HCT116 (cell line): ENCODE data around the gene TPO. TPM values are rescaled to one million over a fixed set of nuclear protein-coding genes. Genes with fewer than 3 reads are reported as not detected.

Experiments
- ATAC-seq: fragments of 200-7000 bp; cut with Tn5 transposase; 2 replicates; pipeline ENCODE4 v1.9.1; 2020; ENCODE audit warnings: mild to moderate bottlenecking, moderate library complexity
- BruUV-seq: library from RNA; stranded (reverse); fragments of 400-500 nt; replicated peaks from 2 replicates; lab custom pipeline; 2021; lab: Mats Ljungman, UMichigan
- CTCF ChIA-PET: fragments of 300-600 bp; sonication (Branson Sonifier 250); formaldehyde crosslinking; loops from one replicate; lab custom pipeline; 2021; ENCODE audit warnings: antibody characterized with exemption; lab: Charles Lee
- POLR2A ChIA-PET: fragments of 300-600, 350-600 bp; sonication (Branson Sonifier 250); formaldehyde crosslinking; loops from one replicate; lab custom pipeline; 2021; ENCODE audit warnings: antibody characterized with exemption; lab: Charles Lee
- RAD21 ChIA-PET, 2 experiments: fragments of 300-600 bp; sonication (Branson Sonifier 250); formaldehyde crosslinking; loops; one replicate each; lab custom pipeline; 2023; ENCODE audit warnings: low total read pairs in 2 of 2; ENCODE audit not compliant: uncharacterized antibody in 2 of 2, unreplicated experiment in 2 of 2, low non-redundant PET in 1 of 2; lab: Charles Lee
- DNase-seq: peaks from one replicate; pipeline ENCODE4 v3.0.0-alpha.2; 2010; ENCODE audit warnings: low read depth, low spot score
- H2AFZ ChIP-seq: fragments of 200-600 bp; shearing (Covaris generic), sonication (generic); 2 replicates; pipeline ENCODE4 v1.6.1; 2017; ENCODE audit warnings: low read depth, mixed run types, mixed read lengths, antibody characterized with exemption, low read length; ENCODE audit not compliant: poor library complexity, severe bottlenecking
- H3K27ac ChIP-seq: 2 replicates; pipeline ENCODE4 v1.5.1; 2012; ENCODE audit warnings: low read depth, low read length
- H3K27me3 ChIP-seq: fragments of 200-600 bp; sonication (generic); 2 replicates; pipeline ENCODE4 v1.6.1; 2016; ENCODE audit warnings: mixed run types, low read length, mixed read lengths; ENCODE audit not compliant: insufficient read depth
- H3K36me3 ChIP-seq, 2 experiments: fragments of 200-500 bp in 1 of 2; fragments of 200-600 bp in 1 of 2; sonication (Bioruptor generic) in 1 of 2; sonication (generic) in 1 of 2; 2 replicates each; pipeline versions ENCODE4 v1.5.1 to v1.6.1; 2014 to 2016; ENCODE audit warnings: low read length in 2 of 2, inconsistent platforms in 1 of 2, mixed read lengths in 1 of 2, mixed run types in 1 of 2; ENCODE audit not compliant: insufficient read depth in 2 of 2, control insufficient read depth in 1 of 2
- H3K4me1 ChIP-seq, 2 experiments: fragments of 200-600 bp in 1 of 2; sonication (generic) in 1 of 2; 2 replicates each; pipeline versions ENCODE4 v1.5.1 to v1.6.1; 2012 to 2017; ENCODE audit warnings: low read length in 2 of 2, inconsistent platforms in 1 of 2, mild to moderate bottlenecking in 1 of 2, mixed read lengths in 1 of 2, mixed run types in 1 of 2, moderate library complexity in 1 of 2; ENCODE audit not compliant: insufficient read depth in 2 of 2, control insufficient read depth in 1 of 2
- H3K4me2 ChIP-seq: fragments of 200-600 bp; sonication (generic); 2 replicates; pipeline ENCODE4 v1.6.1; 2017; ENCODE audit warnings: mixed run types, low read length, mixed read lengths
- H3K4me3 ChIP-seq, 2 experiments: fragments of 200-600 bp in 1 of 2; sonication (generic) in 1 of 2; replicated peaks in 1 of 2; 2 replicates each; pipeline ENCODE4 v1.5.1; 2011 to 2016; ENCODE audit warnings: low read length in 2 of 2, control low read depth in 1 of 2, low read depth in 1 of 2, mild to moderate bottlenecking in 1 of 2, mixed read lengths in 1 of 2, mixed run types in 1 of 2
- H3K79me2 ChIP-seq: fragments of 200-600 bp; sonication (generic); 2 replicates; pipeline ENCODE4 v1.6.1; 2017; ENCODE audit warnings: mild to moderate bottlenecking, mixed run types, low read length, moderate library complexity, mixed read lengths; ENCODE audit not compliant: insufficient read depth
- H3K9ac ChIP-seq: fragments of 200-600 bp; sonication (generic); 2 replicates; pipeline ENCODE4 v1.6.1; 2016; ENCODE audit warnings: low read length, mixed read lengths
- H3K9me2 ChIP-seq: fragments of 200-600 bp; sonication (generic), shearing (Covaris generic); 2 replicates; pipeline ENCODE4 v1.6.1; 2017; ENCODE audit warnings: mixed run types, mild to moderate bottlenecking, moderate library complexity; ENCODE audit not compliant: insufficient read depth
- H3K9me3 ChIP-seq, 2 experiments: fragments of 200-500 bp in 1 of 2; fragments of 200-600 bp in 1 of 2; sonication (Bioruptor generic) in 1 of 2; sonication (generic) in 1 of 2; 2 replicates each; pipeline ENCODE4 v1.6.1; 2014 to 2017; ENCODE audit warnings: low read length in 2 of 2, mixed read lengths in 2 of 2, inconsistent platforms in 1 of 2, low read depth in 1 of 2, mild to moderate bottlenecking in 1 of 2, mixed run types in 1 of 2, moderate library complexity in 1 of 2; ENCODE audit not compliant: control insufficient read depth in 1 of 2, insufficient read depth in 1 of 2
- H4K20me1 ChIP-seq: fragments of 200-600 bp; sonication (generic), shearing (Covaris generic); 2 replicates; pipeline ENCODE4 v1.6.1; 2017; ENCODE audit warnings: mixed run types, mild to moderate bottlenecking, moderate library complexity; ENCODE audit not compliant: insufficient read depth
- ATF3 ChIP-seq: IDR thresholded peaks from 2 replicates; pipeline ENCODE4 v1.6.1; 2012
- CBX3 ChIP-seq: IDR thresholded peaks from 2 replicates; pipeline ENCODE4 v1.6.1; 2012; ENCODE audit warnings: low read depth
- CTCF ChIP-seq, 3 experiments: fragments of 200-600 bp in 1 of 3; sonication (generic) in 1 of 3; IDR thresholded peaks in 2 of 3; conservative IDR thresholded peaks in 1 of 3; 2 replicates each; pipeline ENCODE4 v1.5.1; 2012 to 2017; ENCODE audit warnings: low read depth in 2 of 3, low read length in 2 of 3, antibody characterized with exemption in 1 of 3, borderline replicate concordance in 1 of 3, control low read depth in 1 of 3, mild to moderate bottlenecking in 1 of 3, mixed read lengths in 1 of 3, mixed run types in 1 of 3, moderate library complexity in 1 of 3; ENCODE audit not compliant: insufficient read depth in 1 of 3
- EGR1 ChIP-seq: IDR thresholded peaks from 2 replicates; pipeline ENCODE4 v1.6.1; 2012; ENCODE audit warnings: low read depth
- ELF1 ChIP-seq: IDR thresholded peaks from 2 replicates; pipeline ENCODE4 v1.6.1; 2012; ENCODE audit warnings: low read depth, borderline replicate concordance
- EZH2 ChIP-seq: fragments of 200-600 bp; sonication (generic); IDR thresholded peaks from 2 replicates; pipeline ENCODE4 v1.6.1; 2017; ENCODE audit warnings: antibody characterized with exemption, mixed run types
- EZH2phosphoT487 ChIP-seq: fragments of 200-600 bp; IDR thresholded peaks from 2 replicates; pipeline ENCODE4 v1.6.1; 2018; ENCODE audit warnings: antibody characterized with exemption, borderline replicate concordance
- FOSL1 ChIP-seq: IDR thresholded peaks from 2 replicates; pipeline ENCODE4 v1.6.1; 2012; ENCODE audit warnings: low read depth
- JUND ChIP-seq: IDR thresholded peaks from 2 replicates; pipeline ENCODE4 v1.6.1; 2012
- MAX ChIP-seq: IDR thresholded peaks from 2 replicates; pipeline ENCODE4 v1.6.1; 2012
- REST ChIP-seq: IDR thresholded peaks from 2 replicates; pipeline ENCODE4 v1.6.1; 2012; ENCODE audit warnings: low read depth
- SRF ChIP-seq: IDR thresholded peaks from 2 replicates; pipeline ENCODE4 v1.6.1; 2012; ENCODE audit warnings: low read depth
- TCF7L2 ChIP-seq: IDR thresholded peaks from 2 replicates; pipeline ENCODE4 v1.7.0; 2011; ENCODE audit warnings: borderline replicate concordance, inconsistent platforms; ENCODE audit not compliant: insufficient read depth, insufficient read length; ENCODE audit errors: extremely low read depth
- ZBTB33 ChIP-seq: IDR thresholded peaks from 2 replicates; pipeline ENCODE4 v1.6.1; 2011; ENCODE audit warnings: mild to moderate bottlenecking, low read length, moderate library complexity; ENCODE audit not compliant: insufficient replicate concordance; ENCODE audit errors: extremely low read depth
- ZFX ChIP-seq: fragments of 450-650 bp; IDR thresholded peaks from 2 replicates; pipeline ENCODE4 v1.6.1; 2017
- intact Hi-C: fragments of 100-400 bp; cut with micrococcal nuclease; formaldehyde crosslinking; loops from 2 replicates; pipeline ENCODE4 v1.10.0; 2022
- total RNA-seq: library from RNA; stranded (reverse); gene quantifications from one replicate; pipeline ENCODE4 v1.2.1, GENCODE V29; 2021; ENCODE audit not compliant: unreplicated experiment

Gene TPO
- total RNA-seq, 1 experiment from 2014 or later, result not detected

- H3K4me2 ChIP-seq, result no peak overlapping the region
- no peak overlapping the region for H3K4me3 ChIP-seq
- no peaks in the 10 kb centered on the region for H3K4me1 ChIP-seq
- intact Hi-C loops, result no loop called here
- H4K20me1 ChIP-seq, result no peaks in the 10 kb centered on the region
- ATAC-seq (no peak), DNase-seq (no peak)
- H3K27ac ChIP-seq, result no peak overlapping the region
- H3K9me2 ChIP-seq, result no peaks in the 10 kb centered on the region
- H3K79me2 ChIP-seq, result no peaks in the 10 kb centered on the region
- POLR2A ChIA-PET, result no interaction called here
- H3K9ac ChIP-seq, result no peak overlapping the region
- no peaks in the 10 kb centered on the region for H3K9me3 ChIP-seq
- no peak overlapping the region for H2AFZ ChIP-seq
- RAD21 ChIA-PET, result no interaction called here
- peaks cover 34% of the 10 kb centered on the region for H3K27me3 ChIP-seq
- TF ChIP-seq MAX, result no peak
- TF ChIP-seq EZH2, result no peak
- TF ChIP-seq FOSL1, result no peak
- TF ChIP-seq CBX3, result no peak
- TF ChIP-seq ZFX, result no peak
- TF ChIP-seq EGR1, result no peak
- TF ChIP-seq ZBTB33, result no peak
- no peak for TF ChIP-seq REST
- no peak for TF ChIP-seq ATF3
- TF ChIP-seq JUND, result no peak
- no peak for TF ChIP-seq SRF
- no peak for TF ChIP-seq EZH2phosphoT487
- no peak for TF ChIP-seq TCF7L2
- TF ChIP-seq ELF1, result no peak
- TF ChIP-seq CTCF (IDR thresholded peaks at IDR 0.05 in 2 of 3, conservative IDR thresholded peaks at IDR 0.05 in 1 of 3; ENCODE audit: borderline replicate concordance in 1 of 3, insufficient read depth in 1 of 3, low read depth in 2 of 3, low read length in 2 of 3), result no peak
- TF ChIP-seq, all 23 proteins: peak for 0
- BruUV-seq, result no TSS peak
- CTCF ChIA-PET, result no interaction called here
- no peaks in the 10 kb centered on the region for H3K36me3 ChIP-seq
These were observed 8.9 kb downstream of the TPO start for GRCh38 chr2:1422131-1422530.
